Thyroid gland (tissue), 4 donors: ENCODE measurements around the gene SIX2. TPM values are rescaled to one million over a fixed set of nuclear protein-coding genes. Genes with fewer than 3 reads are reported as not detected.

Source experiments
- DNase-seq, 2 donors: peaks; one replicate each; pipeline ENCODE4 v3.0.0-alpha.2; 2019
- H3K27ac ChIP-seq, 3 donors: fragments of 200-600 bp; sonication (generic); 1 replicate in 2 of 3; 2 replicates in 1 of 3; pipeline ENCODE4 v1.5.1; 2016 to 2019; ENCODE audit warnings: mild to moderate bottlenecking in 1 of 3, moderate library complexity in 1 of 3
- H3K27me3 ChIP-seq: fragments of 200-600 bp; sonication (generic); one replicate; pipeline ENCODE4 v1.5.1; 2019
- H3K36me3 ChIP-seq, 2 donors: fragments of 200-600 bp; sonication (generic); one replicate each; pipeline ENCODE4 v1.5.1; 2016 to 2019
- H3K4me1 ChIP-seq, 2 donors: fragments of 200-600 bp; sonication (generic); one replicate each; pipeline ENCODE4 v1.5.1; 2017 to 2019
- H3K4me3 ChIP-seq, 3 donors: fragments of 200-600 bp; sonication (generic); replicated peaks in 1 of 3; 1 replicate in 2 of 3; 2 replicates in 1 of 3; pipeline ENCODE4 v1.5.1; 2016; ENCODE audit warnings: mild to moderate bottlenecking in 1 of 3
- H3K9me3 ChIP-seq: fragments of 200-600 bp; sonication (generic); one replicate; pipeline ENCODE4 v1.5.1; 2017
- POLR2A ChIP-seq, 2 donors: fragments of 450-650 bp; IDR thresholded peaks; one replicate each; pipeline ENCODE4 v1.6.1; 2017; ENCODE audit warnings: antibody characterized with exemption in 2 of 2, mild to moderate bottlenecking in 2 of 2, moderate library complexity in 1 of 2
- WGBS, 2 donors: methylation state at CpG; one replicate each; pipeline ENCODE4 v1.1.5; 2017; 5-methylcytosine and 5-hydroxymethylcytosine counted together
- intact Hi-C: fragments of 100-400 bp; cut with DNase I; formaldehyde crosslinking; loops from one replicate; pipeline ENCODE4 v1.15.1; 2023
- total RNA-seq, 4 donors: library from RNA; depleted of rRNA; stranded (reverse); fragments of >200 nt; gene quantifications; one replicate each; pipeline ENCODE4 v1.2.3, GENCODE V29; 2016
- TF ChIP-seq, protein P1 (sequence below), 6 experiments: fragments of 200-600 bp in 3 of 6; fragments of 450-650 bp in 3 of 6; sonication (generic) in 3 of 6; IDR thresholded peaks; one replicate each; pipeline ENCODE4 v1.5.1; 2016 to 2019; ENCODE audit warnings: antibody characterized with exemption in 6 of 6, mild to moderate bottlenecking in 2 of 6, inconsistent platforms in 1 of 6, moderate library complexity in 1 of 6

The SIX2 gene
- total RNA-seq, 4 donors from 2014 or later, result 0.24 to 3.1 (median 1.5) TPM; not detected in 1

DNA sequence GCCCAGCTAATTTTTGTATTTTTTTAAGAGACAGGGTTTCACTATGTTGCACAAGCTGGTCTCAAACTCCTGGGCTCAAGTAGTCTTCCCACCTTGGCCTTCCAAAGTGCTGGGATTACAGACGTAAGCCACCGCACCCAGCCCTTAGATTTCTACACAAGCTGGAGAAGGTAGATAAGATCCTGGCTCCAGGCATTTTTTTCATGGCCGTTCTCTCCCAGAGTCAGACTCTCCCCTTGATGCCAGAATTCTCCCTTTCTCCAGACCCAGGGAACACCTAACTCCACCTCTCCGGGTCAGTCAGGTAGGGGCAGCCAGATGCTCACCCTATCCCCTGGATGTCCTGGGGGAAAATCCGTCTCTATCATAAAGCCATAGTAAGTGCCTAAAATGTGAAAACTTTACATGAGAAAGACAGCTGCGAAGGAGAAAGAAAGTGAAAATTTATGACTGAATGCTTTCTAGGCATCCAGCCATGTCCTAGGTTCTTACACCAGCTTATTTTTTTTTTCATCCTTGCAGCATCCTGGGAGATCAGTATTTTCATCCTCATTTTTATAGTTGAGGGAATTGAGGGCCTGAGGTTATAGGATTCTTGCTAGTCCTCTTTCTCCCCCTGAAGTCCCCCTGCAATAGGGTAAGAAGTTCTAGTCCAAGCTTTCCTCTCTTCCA is 51.5 kb downstream of the SIX2 start:
- intact Hi-C loops, result loop anchor here (10.0 kb wide), 2 partner anchors 573 to 1083 kb away; no protein-coding TSS in a partner anchor
- Histone ChIP-seq H3K36me3 (no peaks in the 10 kb centered on the region), H3K4me3 (no peak overlapping the region), H3K27ac (no peak overlapping the region), H3K27me3 (peaks cover 10% of the 10 kb centered on the region), H3K4me1 (peaks cover 13 to 20% of the 10 kb centered on the region in 2 donors), H3K9me3 (no peaks in the 10 kb centered on the region)
- no peak for DNase-seq
- WGBS, 2 donors, result 79 to 83% methylated on average over 6 of the region's 6 CpGs
- no peak for TF ChIP-seq POLR2A (IDR thresholded peaks at IDR 0.05)
- TF ChIP-seq, protein P1, sequence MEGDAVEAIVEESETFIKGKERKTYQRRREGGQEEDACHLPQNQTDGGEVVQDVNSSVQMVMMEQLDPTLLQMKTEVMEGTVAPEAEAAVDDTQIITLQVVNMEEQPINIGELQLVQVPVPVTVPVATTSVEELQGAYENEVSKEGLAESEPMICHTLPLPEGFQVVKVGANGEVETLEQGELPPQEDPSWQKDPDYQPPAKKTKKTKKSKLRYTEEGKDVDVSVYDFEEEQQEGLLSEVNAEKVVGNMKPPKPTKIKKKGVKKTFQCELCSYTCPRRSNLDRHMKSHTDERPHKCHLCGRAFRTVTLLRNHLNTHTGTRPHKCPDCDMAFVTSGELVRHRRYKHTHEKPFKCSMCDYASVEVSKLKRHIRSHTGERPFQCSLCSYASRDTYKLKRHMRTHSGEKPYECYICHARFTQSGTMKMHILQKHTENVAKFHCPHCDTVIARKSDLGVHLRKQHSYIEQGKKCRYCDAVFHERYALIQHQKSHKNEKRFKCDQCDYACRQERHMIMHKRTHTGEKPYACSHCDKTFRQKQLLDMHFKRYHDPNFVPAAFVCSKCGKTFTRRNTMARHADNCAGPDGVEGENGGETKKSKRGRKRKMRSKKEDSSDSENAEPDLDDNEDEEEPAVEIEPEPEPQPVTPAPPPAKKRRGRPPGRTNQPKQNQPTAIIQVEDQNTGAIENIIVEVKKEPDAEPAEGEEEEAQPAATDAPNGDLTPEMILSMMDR (IDR thresholded peaks at IDR 0.05), result no peak

DNA sequence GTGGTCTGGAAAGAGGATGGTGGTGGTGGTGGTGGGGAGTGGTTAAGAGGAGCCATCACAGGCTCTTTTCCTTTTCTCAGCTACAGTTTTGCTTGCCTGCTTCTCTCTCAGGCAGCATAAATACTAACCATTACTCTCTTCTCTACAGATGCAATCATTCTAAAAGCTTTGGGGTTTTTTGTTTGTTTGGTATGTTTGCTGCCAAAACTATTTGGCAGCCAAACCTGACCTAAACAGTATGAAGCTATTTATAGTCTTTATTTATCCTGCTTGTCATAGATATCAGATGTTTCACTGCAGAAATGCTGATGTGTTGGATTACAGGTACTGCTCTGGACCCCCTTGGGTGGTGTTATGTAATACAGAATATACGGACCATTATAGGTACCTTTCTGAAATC is 52.4 kb downstream of the SIX2 start:
- peaks cover 18 to 30% of the 10 kb centered on the region in 2 donors for H3K4me1 ChIP-seq
- H3K36me3 ChIP-seq, result no peaks in the 10 kb centered on the region
- DNase-seq, result no peak
- no peak overlapping the region for H3K27ac ChIP-seq
- no peak for TF ChIP-seq POLR2A (IDR thresholded peaks at IDR 0.05)
- TF ChIP-seq, protein P1 (IDR thresholded peaks at IDR 0.05), result no peak
- H3K4me3 ChIP-seq, result no peak overlapping the region
- intact Hi-C loops, result loop anchor here (10.0 kb wide), 2 partner anchors 572 to 1082 kb away; no protein-coding TSS in a partner anchor
- WGBS, 2 donors, result 77 to 82% methylated on average over 1 of the region's 1 CpG
- H3K27me3 ChIP-seq, result peaks cover 10% of the 10 kb centered on the region
- H3K9me3 ChIP-seq, result no peaks in the 10 kb centered on the region

DNA sequence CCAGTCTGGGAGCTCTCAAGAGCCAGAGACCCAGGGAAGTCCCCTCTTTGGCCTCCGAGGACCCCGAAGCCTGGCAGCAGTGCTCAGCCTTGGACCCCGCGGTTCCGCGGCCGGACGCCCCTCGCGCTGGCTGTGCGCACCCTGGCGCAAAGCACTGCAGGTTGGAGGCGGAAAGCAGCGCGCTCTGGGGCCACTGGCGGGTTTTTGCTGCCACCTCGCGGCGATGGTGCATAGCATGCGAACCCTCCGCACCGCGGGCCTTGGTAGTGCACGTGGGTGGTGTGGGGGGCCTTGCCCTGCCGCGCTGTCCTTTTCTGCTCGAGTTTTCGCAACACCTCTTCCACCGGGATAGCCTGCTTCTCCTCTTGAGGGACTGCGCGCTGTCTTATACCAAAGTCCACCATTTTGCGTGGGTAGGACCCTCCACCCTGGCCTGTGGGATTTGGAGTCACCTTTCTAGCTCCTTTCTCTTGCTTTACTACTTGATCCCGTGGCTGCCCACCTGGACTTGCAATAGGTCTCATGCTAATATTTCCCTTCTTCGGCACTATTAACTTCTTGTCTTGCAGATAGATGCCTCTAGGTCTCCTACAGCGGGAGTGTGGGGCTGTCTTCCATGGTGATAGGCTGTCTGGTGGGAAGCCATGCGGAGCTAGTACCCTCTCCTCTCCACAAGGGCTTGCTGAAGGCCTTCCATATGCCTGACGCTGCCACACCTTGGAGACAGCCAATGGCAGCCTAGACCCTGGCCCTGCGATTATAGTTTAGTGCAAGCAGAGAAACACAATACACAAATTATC is 53.5 kb downstream of the SIX2 start:
- peaks cover 10% of the 10 kb centered on the region for H3K27me3 ChIP-seq
- intact Hi-C loops, result loop anchor here (10.0 kb wide), 2 partner anchors 571 to 1081 kb away; no protein-coding TSS in a partner anchor
- peak; percentile 56 to 72 for DNase-seq
- H3K9me3 ChIP-seq, result no peaks in the 10 kb centered on the region
- H3K4me1 ChIP-seq, result peaks cover 18 to 31% of the 10 kb centered on the region in 2 donors
- H3K4me3 ChIP-seq, result no peak overlapping the region
- H3K27ac ChIP-seq, result no peak overlapping the region
- no peaks in the 10 kb centered on the region for H3K36me3 ChIP-seq
- no peak for TF ChIP-seq POLR2A (IDR thresholded peaks at IDR 0.05)
- TF ChIP-seq, protein P1 (IDR thresholded peaks at IDR 0.05), result peak; percentile 50 to 94 (median 69)
- WGBS, 2 donors, result 8 to 10% methylated on average over 26 to 35 of the region's 38 CpGs

Other genes starting within 250 kb of the SIX2 start
- not detected for gene SIX3, start 67.8 kb downstream of the SIX2 start, total RNA-seq